ENCODE measurements around the gene EYS.
"Not testable (repeated sequence)": the region's sequence is repeated elsewhere in the genome, so short reads cannot be mapped to it uniquely, and the experiment has no call there.

Gene EYS

GRCh38 chr6:65449926-65450325 lies 257.1 kb downstream of the EYS start:
- DNase-seq = no peak

GRCh38 chr6:65448866-65449265 lies 258.2 kb downstream of the EYS start:
- DNase-seq = no peak

GRCh38 chr6:65436281-65436680 lies 270.7 kb downstream of the EYS start:
- no peak for DNase-seq

GRCh38 chr6:65416621-65417020 lies 290.4 kb downstream of the EYS start:
- no peak for DNase-seq

- no peak for DNase-seq
Measured at GRCh38 chr6:65410309-65410708, 296.7 kb downstream of the EYS start.

- DNase-seq = no peak
Measured at GRCh38 chr6:65402564-65402963, 304.5 kb downstream of the EYS start.

GRCh38 chr6:65399355-65400084 lies 307.5 kb downstream of the EYS start:
- DNase-seq = no peak

- no peak for DNase-seq
Measured at GRCh38 chr6:65398851-65399250, 308.2 kb downstream of the EYS start.

GRCh38 chr6:65350530-65350929 lies 356.5 kb downstream of the EYS start:
- no peak for DNase-seq

- DNase-seq = not testable (repeated sequence)
Measured at GRCh38 chr6:65302655-65303054, 404.4 kb downstream of the EYS start.

- DNase-seq = no peak
Measured at GRCh38 chr6:65299236-65299635, 407.8 kb downstream of the EYS start.

- no peak for DNase-seq
Measured at GRCh38 chr6:65295812-65296211, 411.2 kb downstream of the EYS start.

- DNase-seq = no peak
Measured at GRCh38 chr6:65289491-65289890, 417.5 kb downstream of the EYS start.

- no peak for DNase-seq
Measured at GRCh38 chr6:65285275-65285674, 421.8 kb downstream of the EYS start.

GRCh38 chr6:65280060-65280459 lies 427.0 kb downstream of the EYS start:
- no peak for DNase-seq

- no peak for DNase-seq
Measured at GRCh38 chr6:65262241-65262640, 444.8 kb downstream of the EYS start.

- DNase-seq = no peak
Measured at GRCh38 chr6:65259982-65260381, 447.0 kb downstream of the EYS start.

GRCh38 chr6:65259059-65259458 lies 448.0 kb downstream of the EYS start:
- DNase-seq = no peak

GRCh38 chr6:65253041-65253440 lies 454.0 kb downstream of the EYS start:
- no peak for DNase-seq

GRCh38 chr6:65248101-65248610 lies 458.9 kb downstream of the EYS start:
- DNase-seq = no peak

GRCh38 chr6:65231616-65232015 lies 475.4 kb downstream of the EYS start:
- no peak for DNase-seq

- DNase-seq = no peak
Measured at GRCh38 chr6:65229825-65230224, 477.2 kb downstream of the EYS start.

GRCh38 chr6:65221153-65221552 lies 485.9 kb downstream of the EYS start:
- DNase-seq = no peak

GRCh38 chr6:65202738-65203137 lies 504.3 kb downstream of the EYS start:
- DNase-seq = no peak

GRCh38 chr6:65199683-65200082 lies 507.3 kb downstream of the EYS start:
- no peak for DNase-seq
